NCI-H524 (cell line): Measurements from ENCODE around the gene E2F1.
A peak's percentile ranks its signal among the peaks of the same experiment; 100 is the strongest.
"Not testable (repeated sequence)": the region's sequence is repeated elsewhere in the genome, so short reads cannot be mapped to it uniquely, and the experiment has no call there.

ENCODE experiments used
- DNase-seq, 2 experiments: peaks; one replicate each; lab custom pipeline; 2025; lab: John Stamatoyannopoulos, UW

The E2F1 gene

GRCh38 chr20:33710681-33711445, 24.7 kb upstream of the E2F1 start:
- DNase-seq, result no peak

DNA sequence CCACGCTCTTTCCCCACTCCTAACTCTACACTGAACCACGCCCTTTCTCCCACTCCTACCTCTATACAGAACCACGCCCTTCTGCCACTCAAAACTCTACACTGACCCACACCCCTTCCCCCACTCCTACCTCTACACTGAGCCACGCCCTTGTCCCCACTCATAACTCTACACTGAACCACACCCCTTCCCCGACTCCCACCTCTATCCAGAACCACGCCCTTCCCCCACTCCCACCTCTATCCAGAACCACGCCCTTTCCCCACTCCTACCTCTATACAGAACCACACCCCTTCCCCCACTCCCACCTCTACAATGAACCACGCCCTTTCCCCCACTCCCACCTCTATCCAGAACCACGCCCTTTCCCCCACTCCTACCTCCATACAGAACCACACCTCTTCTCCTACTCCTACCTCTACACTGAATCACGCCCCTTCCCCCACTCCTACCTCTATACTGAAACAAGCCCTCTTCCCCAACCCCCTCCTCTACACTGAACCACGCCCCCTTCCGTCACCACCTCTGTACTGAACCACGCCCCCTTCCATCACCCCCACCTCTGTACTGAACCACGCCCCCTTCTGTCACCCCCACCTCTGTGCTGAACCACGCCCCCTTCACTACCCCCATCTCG, 23.8 kb upstream of the E2F1 start:
- no peak for DNase-seq

- DNase-seq, result no peak
These were observed 23.2 kb upstream of the E2F1 start for GRCh38 chr20:33709398-33709797.

DNA sequence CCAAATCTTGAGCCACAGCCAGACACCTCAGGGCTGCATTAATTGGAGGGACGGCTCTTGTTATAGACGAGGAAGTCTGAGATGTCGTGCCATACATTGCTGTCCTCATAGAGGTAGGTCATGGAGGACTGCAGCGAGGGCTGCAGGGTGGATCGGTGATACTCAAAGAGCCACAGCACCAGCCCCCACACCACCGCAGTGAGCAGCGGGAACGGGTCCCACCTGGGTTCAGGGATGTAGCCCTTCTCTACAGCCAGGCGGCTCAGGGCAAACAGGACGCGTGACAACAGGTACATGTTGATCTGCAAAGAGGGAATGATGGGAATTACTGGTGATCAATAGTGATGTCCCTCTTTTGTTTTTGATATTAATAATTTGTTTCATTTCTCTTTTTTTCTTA, 21.5 kb upstream of the E2F1 start:
- DNase-seq, result no peak

DNA sequence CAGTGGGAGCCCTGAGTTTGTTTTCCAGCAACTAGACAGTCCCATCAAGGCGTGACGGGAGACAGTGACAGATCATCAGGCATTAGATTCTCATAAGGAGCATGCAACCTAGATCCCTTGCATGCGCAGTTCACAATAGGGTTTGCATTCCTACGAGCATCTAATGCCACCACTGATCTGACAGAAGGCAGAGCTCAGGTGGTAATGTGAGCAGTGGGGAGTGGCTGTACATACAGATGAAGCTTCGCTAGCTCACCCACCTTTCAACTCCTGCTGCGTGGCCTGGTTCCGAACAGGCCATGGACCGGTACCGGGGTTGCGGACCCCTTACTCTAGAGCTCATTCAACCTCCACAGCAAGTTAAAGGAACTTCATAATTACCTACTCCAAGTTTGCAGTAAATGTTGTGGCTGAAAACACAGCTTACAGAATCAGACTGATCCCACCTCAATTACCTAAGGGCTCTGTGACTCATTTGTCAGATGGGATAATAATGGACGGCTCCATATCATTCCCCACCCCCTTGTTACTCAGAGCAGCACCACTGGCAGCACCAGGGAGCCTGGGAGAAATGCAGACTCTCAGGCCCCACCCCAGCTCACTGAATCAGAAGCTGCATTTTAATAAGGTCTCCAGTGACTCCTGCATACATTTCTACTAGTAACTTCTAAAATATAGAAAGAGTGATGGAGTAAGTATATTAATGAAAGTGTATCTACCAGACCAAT, 18.2 kb upstream of the E2F1 start:
- no peak for DNase-seq

GRCh38 chr20:33703498-33704137, 17.4 kb upstream of the E2F1 start:
- DNase-seq, result no peak

GRCh38 chr20:33702861-33703260, 16.7 kb upstream of the E2F1 start:
- DNase-seq, result peak; percentile 97 to 99

DNA sequence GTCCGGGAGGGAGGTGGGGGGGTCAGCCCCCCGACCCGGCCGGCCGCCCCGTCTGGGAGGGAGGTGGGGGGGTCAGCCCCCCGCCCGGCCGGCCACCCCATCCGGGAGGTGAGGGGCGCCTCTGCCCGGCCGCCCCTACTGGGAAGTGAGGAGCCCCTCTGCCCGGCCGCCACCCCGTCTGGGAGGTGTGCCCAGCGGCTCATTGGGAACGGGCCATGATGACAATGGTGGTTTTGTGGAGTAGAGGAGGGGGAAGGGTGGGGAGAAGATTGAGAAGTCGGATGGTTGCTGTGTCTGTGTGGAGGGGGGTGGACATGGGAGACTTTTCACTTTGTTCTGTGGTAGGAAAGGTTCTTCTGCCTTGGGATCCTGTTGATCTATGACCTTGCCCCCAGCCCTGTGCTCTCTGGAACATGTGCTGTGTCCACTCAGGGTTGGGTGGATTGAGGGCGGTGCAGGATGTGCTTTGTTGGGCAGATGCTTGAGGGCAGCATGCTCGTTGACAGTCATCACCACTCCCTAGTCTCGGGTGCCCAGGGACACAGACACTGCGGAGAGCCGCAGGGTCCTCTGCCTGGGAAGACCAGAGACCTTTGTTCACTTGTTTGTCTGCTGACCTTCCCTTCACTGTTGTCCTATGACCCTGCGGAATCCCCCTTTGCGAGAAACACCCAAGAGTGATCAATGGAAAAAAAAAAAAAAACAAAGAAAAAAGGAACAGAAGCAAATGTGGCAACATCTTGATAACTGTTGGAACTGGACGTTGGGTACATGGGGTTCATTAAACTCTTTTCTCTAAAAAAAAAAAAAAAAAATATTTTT, 15.7 kb upstream of the E2F1 start:
- no peak for DNase-seq

GRCh38 chr20:33700696-33701441, 14.7 kb upstream of the E2F1 start:
- DNase-seq, result not testable (repeated sequence)

GRCh38 chr20:33698966-33699365, 12.8 kb upstream of the E2F1 start:
- not testable (repeated sequence) for DNase-seq

GRCh38 chr20:33697129-33697528, 10.9 kb upstream of the E2F1 start:
- no peak for DNase-seq

DNA sequence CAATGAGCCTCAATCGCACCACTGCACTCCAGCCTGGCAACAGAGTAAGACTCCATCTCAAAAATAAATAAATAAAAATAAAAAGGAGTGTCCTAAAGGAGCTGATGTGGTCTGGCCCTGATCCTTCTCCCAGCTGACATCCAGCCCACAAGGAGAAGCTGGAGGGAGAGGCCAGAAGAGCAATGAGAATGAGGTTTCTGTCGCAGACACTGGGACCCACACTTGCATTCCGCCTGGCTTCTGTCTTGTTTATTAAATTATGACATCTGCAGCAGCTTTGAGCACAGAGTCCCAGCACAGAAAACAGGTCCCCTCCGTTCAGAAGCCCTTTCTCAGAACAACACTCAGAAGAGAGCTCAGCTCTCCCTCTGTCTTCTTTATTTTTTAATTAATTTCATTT, 10.3 kb upstream of the E2F1 start:
- no peak for DNase-seq

DNA sequence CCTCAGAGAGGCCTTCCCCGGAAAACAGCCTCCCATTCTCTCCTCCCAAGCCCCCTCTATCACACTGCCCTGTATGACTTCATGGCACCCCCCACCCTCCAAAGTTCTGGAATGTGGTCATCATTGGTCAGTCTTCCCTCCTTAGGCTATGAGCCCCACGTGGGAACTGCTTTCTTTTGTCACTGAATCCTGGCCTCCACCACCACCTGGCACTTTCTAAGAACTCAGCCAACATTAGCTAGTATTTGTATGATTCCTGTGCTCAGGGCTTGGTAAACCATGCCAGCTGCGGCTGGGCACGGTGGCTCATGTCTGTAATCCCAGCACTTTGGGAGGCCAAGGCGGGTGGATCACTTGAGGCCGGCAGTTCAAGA, 8.4 kb upstream of the E2F1 start:
- DNase-seq, result no peak

GRCh38 chr20:33693741-33694638, 7.8 kb upstream of the E2F1 start:
- no peak for DNase-seq

DNA sequence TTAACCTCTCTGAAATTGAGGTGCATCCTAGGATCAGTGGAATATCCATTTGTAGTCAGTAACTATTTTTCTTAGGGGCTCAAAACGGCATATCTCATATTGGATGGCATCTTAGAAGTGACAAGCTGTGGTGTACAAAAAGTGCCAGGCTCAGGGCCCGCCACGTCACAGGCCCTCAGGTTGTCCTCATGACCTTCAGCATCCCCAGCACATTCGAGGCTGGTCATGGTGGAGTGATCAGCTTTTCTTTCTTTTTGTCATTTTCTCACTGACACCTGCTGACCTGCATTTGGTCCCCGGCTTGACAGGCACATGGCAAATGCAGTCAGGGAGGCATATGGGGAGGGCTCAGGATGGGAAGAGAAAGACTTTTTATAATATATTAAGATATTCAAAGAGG, 7.1 kb upstream of the E2F1 start:
- no peak for DNase-seq

DNA sequence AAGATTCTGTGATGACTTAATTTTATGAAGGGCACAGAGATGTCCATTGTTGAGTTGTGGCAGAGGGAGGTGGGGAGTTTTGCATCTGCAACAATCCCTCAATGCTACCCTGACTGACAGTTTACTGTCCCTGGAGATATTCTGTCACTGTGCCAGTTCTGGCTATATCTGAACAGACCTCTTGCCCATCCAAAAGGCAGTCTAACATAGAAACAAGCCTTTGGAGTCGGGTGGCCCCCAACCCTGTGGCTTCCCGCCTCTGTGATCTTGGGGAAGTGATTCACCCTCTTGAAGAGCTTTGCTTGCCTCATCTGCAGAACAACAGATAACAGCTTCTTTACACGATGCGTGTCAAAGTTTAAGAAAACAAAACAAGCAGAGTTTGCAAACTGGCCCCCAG, 3.8 kb upstream of the E2F1 start:
- DNase-seq, result no peak

DNA sequence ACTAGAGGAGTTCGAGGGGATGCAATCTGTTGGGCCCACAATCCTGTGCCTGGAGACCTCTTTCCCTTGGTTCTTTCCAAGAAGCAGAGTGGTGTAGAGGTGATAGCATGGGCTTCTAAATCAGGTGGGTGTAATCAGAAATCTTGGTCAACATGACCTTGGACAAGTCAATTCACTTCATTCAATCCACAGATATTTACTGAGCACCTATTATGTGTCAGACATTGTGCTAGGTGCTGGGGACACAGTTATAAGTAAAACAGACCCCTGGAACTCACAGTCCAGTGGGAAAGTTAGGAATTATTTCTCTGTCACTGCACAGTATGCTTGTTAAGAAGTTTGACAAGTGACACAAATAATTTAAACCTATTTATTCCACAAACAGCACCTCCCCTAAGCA, 3.3 kb upstream of the E2F1 start:
- no peak for DNase-seq

DNA sequence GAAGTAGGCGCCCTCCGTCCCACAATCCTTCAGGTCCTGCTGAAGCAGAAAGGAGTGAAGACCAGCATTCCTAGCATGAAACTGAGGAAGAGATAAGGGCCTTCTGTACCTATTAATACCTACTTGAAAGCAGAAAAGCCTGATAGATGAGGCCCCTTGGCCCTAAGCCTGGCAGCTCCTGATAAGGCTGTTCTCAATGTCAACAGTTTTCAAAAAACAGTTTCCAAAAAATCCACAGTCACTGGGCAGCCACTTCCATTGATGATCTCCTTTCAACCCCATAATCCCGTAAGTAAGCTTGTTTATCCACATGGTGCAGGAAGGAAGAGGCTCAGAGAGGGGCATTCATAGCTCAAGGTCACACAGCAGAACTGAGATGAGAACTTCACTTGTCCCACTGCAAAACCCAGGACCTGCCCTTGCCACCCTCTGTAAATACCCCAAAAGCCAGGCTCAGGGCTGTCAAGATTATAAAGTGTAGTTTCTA, 2.8 kb upstream of the E2F1 start:
- DNase-seq, result no peak

- DNase-seq, result no peak
These were observed 2.1 kb upstream of the E2F1 start for GRCh38 chr20:33687993-33688937.
